Measurements from ENCODE around the gene KCNV2. TPM values are rescaled to one million over a fixed set of nuclear protein-coding genes. Genes with fewer than 3 reads are reported as not detected.

The KCNV2 gene
- total and polyA plus RNA-seq, 2 donors (not counting 1 experiment from before 2014, with no cell fraction given): not detected

DNA sequence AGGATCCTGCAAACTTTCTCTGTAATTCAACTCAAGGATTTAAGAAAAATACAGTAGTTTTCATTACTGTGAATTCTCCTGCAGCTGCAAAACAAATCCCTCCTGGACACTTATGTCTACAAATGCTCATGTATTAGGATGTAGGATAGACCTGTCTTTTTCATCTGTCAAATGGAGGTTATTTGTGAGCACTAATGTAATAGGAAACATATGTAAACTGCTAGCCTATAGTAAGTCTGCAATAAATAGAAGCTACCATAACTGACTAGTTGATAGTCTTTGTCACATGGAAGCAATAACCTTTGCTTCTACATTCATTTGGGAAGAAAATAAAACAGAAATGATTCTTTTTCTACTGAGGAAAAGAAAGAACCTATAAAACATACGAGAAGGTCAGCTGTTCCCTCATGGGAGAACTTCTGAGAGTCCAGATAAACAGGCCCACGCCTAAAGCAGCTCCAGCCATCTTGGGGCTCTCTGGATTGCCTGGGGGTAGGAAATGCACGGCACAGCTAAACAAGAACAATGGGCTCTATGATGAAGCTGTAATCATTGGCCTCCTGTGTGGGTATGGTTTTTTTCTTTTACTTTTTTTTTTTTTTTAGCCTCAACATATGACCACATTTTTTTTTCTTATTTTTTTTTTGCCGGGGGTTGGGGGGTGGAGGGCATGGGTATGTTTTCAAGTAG, 6.2 kb downstream of the KCNV2 start:
- Mint-ChIP-seq H3K27ac (no peak overlapping the region), H3K4me3 (no peak overlapping the region), H3K9me3 (ENCODE audit: insufficient read depth) (no peaks in the 10 kb centered on the region), H3K27me3 (no peaks in the 10 kb centered on the region), H3K4me1 (peaks cover 8% of the 10 kb centered on the region)
- Histone ChIP-seq H3K27me3 (replicated peaks in 1 of 4; ENCODE audit: control extremely low read depth in 1 of 4, control insufficient read depth in 3 of 4, insufficient read depth in 4 of 4, low read length in 3 of 4) (no peaks in the 10 kb centered on the region), H3K27ac (ENCODE audit: low read length in 2 of 2) (no peak overlapping the region), H3K4me2 (replicated peaks; ENCODE audit: low read depth, low read length, poor library complexity, severe bottlenecking) (no peak overlapping the region), H4K20me1 (ENCODE audit: control insufficient read depth, insufficient read depth, low read length, poor library complexity, severe bottlenecking) (no peaks in the 10 kb centered on the region), H3K36me3 (replicated peaks in 1 of 2; ENCODE audit: control extremely low read depth in 1 of 2, control insufficient read depth in 1 of 2, extremely low read depth in 1 of 2, insufficient read depth in 2 of 2, low read length in 1 of 2) (no peaks in the 10 kb centered on the region), H3K79me2 (ENCODE audit: control insufficient read depth, insufficient read depth, low read length) (no peaks in the 10 kb centered on the region), H2AFZ (ENCODE audit: insufficient read depth, low read depth, low read length, poor library complexity, severe bottlenecking) (no peak overlapping the region), H3K4me3 (ENCODE audit: control extremely low read depth in 1 of 5, extremely low read depth in 1 of 5, insufficient read depth in 1 of 5, low read depth in 2 of 5, low read length in 4 of 5) (no peak overlapping the region), H3K9me3 (ENCODE audit: control extremely low read depth in 1 of 3, control insufficient read depth in 2 of 3, insufficient read depth in 1 of 3, low read length in 2 of 3) (peaks cover 0 to 6% (median 0%) of the 10 kb centered on the region in 3 donors), H3K9ac (ENCODE audit: low read length) (no peak overlapping the region), H3K4me1 (ENCODE audit: control insufficient read depth in 2 of 2, insufficient read depth in 2 of 2, low read length in 2 of 2) (peaks cover 3 to 7% of the 10 kb centered on the region in 2 donors)
- no peak for ATAC-seq (ENCODE audit: low read depth)
- WGBS (ENCODE audit: insufficient coverage): 7% methylated on average over 2 of the region's 4 CpGs
- no peak for TF ChIP-seq EZH2 (IDR thresholded peaks at IDR 0.05; ENCODE audit: borderline replicate concordance, insufficient read depth, low read depth, low read length, poor library complexity, severe bottlenecking)
- TF ChIP-seq, protein P1, sequence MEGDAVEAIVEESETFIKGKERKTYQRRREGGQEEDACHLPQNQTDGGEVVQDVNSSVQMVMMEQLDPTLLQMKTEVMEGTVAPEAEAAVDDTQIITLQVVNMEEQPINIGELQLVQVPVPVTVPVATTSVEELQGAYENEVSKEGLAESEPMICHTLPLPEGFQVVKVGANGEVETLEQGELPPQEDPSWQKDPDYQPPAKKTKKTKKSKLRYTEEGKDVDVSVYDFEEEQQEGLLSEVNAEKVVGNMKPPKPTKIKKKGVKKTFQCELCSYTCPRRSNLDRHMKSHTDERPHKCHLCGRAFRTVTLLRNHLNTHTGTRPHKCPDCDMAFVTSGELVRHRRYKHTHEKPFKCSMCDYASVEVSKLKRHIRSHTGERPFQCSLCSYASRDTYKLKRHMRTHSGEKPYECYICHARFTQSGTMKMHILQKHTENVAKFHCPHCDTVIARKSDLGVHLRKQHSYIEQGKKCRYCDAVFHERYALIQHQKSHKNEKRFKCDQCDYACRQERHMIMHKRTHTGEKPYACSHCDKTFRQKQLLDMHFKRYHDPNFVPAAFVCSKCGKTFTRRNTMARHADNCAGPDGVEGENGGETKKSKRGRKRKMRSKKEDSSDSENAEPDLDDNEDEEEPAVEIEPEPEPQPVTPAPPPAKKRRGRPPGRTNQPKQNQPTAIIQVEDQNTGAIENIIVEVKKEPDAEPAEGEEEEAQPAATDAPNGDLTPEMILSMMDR (IDR thresholded peaks at IDR 0.05): no peak
- intact Hi-C loops (cut with micrococcal nuclease): no loop called here
- no peak for DNase-seq
- POLR2A ChIA-PET: no interaction called here
- CTCF ChIA-PET: no interaction called here

DNA sequence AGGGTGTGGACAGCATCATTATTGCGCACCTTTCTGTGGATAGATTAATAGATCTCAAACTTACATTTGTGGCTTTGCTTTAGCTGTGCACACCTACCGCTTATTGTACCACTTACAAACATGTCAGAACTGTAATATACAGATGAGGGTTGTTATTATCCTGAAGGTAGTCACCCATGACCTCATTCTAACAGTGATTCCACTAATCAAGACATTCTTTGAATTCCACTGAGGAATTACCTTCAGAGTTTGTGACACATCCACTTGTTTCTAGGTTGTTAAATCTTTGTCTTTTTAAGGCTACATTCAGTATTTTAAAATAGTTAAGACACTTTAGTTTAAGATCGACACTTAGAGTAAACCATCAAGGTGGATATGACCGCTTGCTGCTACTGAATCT, 7.8 kb downstream of the KCNV2 start:
- no peak overlapping the region for H3K4me3 Mint-ChIP-seq
- peaks cover 14% of the 10 kb centered on the region for H3K4me1 Mint-ChIP-seq
- no peak overlapping the region for H3K4me2 ChIP-seq (replicated peaks; ENCODE audit: low read depth, low read length, poor library complexity, severe bottlenecking)
- H3K4me3 ChIP-seq (ENCODE audit: control extremely low read depth in 1 of 5, extremely low read depth in 1 of 5, insufficient read depth in 1 of 5, low read depth in 2 of 5, low read length in 4 of 5): no peak overlapping the region
- no peaks in the 10 kb centered on the region for H3K9me3 ChIP-seq (ENCODE audit: control extremely low read depth in 1 of 3, control insufficient read depth in 2 of 3, insufficient read depth in 1 of 3, low read length in 2 of 3)
- H3K79me2 ChIP-seq (ENCODE audit: control insufficient read depth, insufficient read depth, low read length): no peaks in the 10 kb centered on the region
- H3K27ac ChIP-seq (ENCODE audit: low read length in 2 of 2): no peak overlapping the region
- H3K27me3 Mint-ChIP-seq: no peaks in the 10 kb centered on the region
- H3K9ac ChIP-seq (ENCODE audit: low read length): no peak overlapping the region
- no peaks in the 10 kb centered on the region for H3K27me3 ChIP-seq (replicated peaks in 1 of 4; ENCODE audit: control extremely low read depth in 1 of 4, control insufficient read depth in 3 of 4, insufficient read depth in 4 of 4, low read length in 3 of 4)
- no peak for TF ChIP-seq EZH2 (IDR thresholded peaks at IDR 0.05; ENCODE audit: borderline replicate concordance, insufficient read depth, low read depth, low read length, poor library complexity, severe bottlenecking)
- TF ChIP-seq, protein P1 (IDR thresholded peaks at IDR 0.05): no peak
- no peaks in the 10 kb centered on the region for H4K20me1 ChIP-seq (ENCODE audit: control insufficient read depth, insufficient read depth, low read length, poor library complexity, severe bottlenecking)
- ATAC-seq (ENCODE audit: low read depth): no peak
- no peak overlapping the region for H3K27ac Mint-ChIP-seq
- ChIA-PET CTCF (no interaction called here), POLR2A (no interaction called here)
- H2AFZ ChIP-seq (ENCODE audit: insufficient read depth, low read depth, low read length, poor library complexity, severe bottlenecking): no peak overlapping the region
- DNase-seq: no peak
- H3K9me3 Mint-ChIP-seq (ENCODE audit: insufficient read depth): no peaks in the 10 kb centered on the region
- WGBS (ENCODE audit: insufficient coverage): no CpG with 5 or more reads among the region's 4 CpGs
- peaks cover 3 to 7% of the 10 kb centered on the region in 2 donors for H3K4me1 ChIP-seq (ENCODE audit: control insufficient read depth in 2 of 2, insufficient read depth in 2 of 2, low read length in 2 of 2)
- intact Hi-C loops (cut with micrococcal nuclease): no loop called here
- H3K36me3 ChIP-seq (replicated peaks in 1 of 2; ENCODE audit: control extremely low read depth in 1 of 2, control insufficient read depth in 1 of 2, extremely low read depth in 1 of 2, insufficient read depth in 2 of 2, low read length in 1 of 2): no peaks in the 10 kb centered on the region

Measured in B cell (primary cell).